ENCODE data around the gene AFF3. TPM values are rescaled to one million over a fixed set of nuclear protein-coding genes. Genes with fewer than 3 reads are reported as not detected.

AFF3 gene
- total and polyA plus RNA-seq, 2 of the 13 experiments (the other 11 are each of a cell fraction or from before 2014, with no cell fraction given) = not detected

- no peak for TF ChIP-seq ZNF281 (CRISPR knock-in tag; IDR thresholded peaks at IDR 0.05; ENCODE audit: borderline replicate concordance)
- TF ChIP-seq NFYB (CRISPR knock-in tag; IDR thresholded peaks at IDR 0.05) = no peak
- no peak for TF ChIP-seq PAWR (CRISPR knock-in tag; IDR thresholded peaks at IDR 0.05; ENCODE audit: borderline replicate concordance)
- TF ChIP-seq ZNF496 (CRISPR knock-in tag; IDR thresholded peaks at IDR 0.05; ENCODE audit: insufficient replicate concordance) = no peak
- TF ChIP-seq ZNF766 (CRISPR knock-in tag; IDR thresholded peaks at IDR 0.05; ENCODE audit: borderline replicate concordance) = no peak
- no peak for TF ChIP-seq ZNF543 (CRISPR knock-in tag; IDR thresholded peaks at IDR 0.05)
Measured at GRCh38 chr2:99864561-99865553, 277.5 kb downstream of the AFF3 start (continued).

GRCh38 chr2:99863903-99864270, 278.5 kb downstream of the AFF3 start:
- ChIA-PET CTCF (ENCODE audit: low intra/inter-chr PET ratio, low total read pairs) (no interaction called here), POLR2A (no interaction called here)
- no peaks in the 10 kb centered on the region for H3K4me1 ChIP-seq (ENCODE audit: insufficient read depth, low read length)
- ATAC-seq (no peak), DNase-seq (ENCODE audit: low spot score) (no peak), FAIRE-seq (no peak)
- H2AFZ ChIP-seq (ENCODE audit: low read length) = no peak overlapping the region
- no peak overlapping the region for H3K9ac ChIP-seq (ENCODE audit: insufficient read depth, low read depth, low read length)
- in situ Hi-C loops (cut with HindIII; ENCODE audit: extremely low pct_ligation_motif_present, low pct_unique_long_range_greater_than_20kb) = no loop called here
- no peaks in the 10 kb centered on the region for H3K79me2 ChIP-seq (ENCODE audit: insufficient read depth, low read length)
- no peaks in the 10 kb centered on the region for H4K20me1 ChIP-seq (ENCODE audit: insufficient read depth, low read length)
- intact Hi-C loops (cut with micrococcal nuclease; ENCODE audit: unreplicated experiment) = no loop called here
- H3K36me3 ChIP-seq (replicated peaks in 1 of 2; ENCODE audit: control insufficient read depth in 1 of 2, insufficient read depth in 2 of 2, low read length in 2 of 2) = no peaks in the 10 kb centered on the region
- no peak overlapping the region for H3K4me3 ChIP-seq (replicated peaks in 1 of 3; ENCODE audit: insufficient read depth in 1 of 3, low read depth in 2 of 3, low read length in 3 of 3)
- H3K27me3 ChIP-seq (ENCODE audit: control insufficient read depth in 1 of 2, insufficient read depth in 2 of 2, low read length in 2 of 2) = no peaks in the 10 kb centered on the region
- BruUV-seq (replicated peaks) = no TSS peak
- H3K4me2 ChIP-seq (ENCODE audit: low read depth, low read length) = no peak overlapping the region
- H3K9me3 ChIP-seq (ENCODE audit: low read length) = no peaks in the 10 kb centered on the region
- WGBS (ENCODE audit: low lambda C conversion rate) = 5% methylated on average over 2 of the region's 2 CpGs
- no peak overlapping the region for H3K27ac ChIP-seq (ENCODE audit: extremely low read length, insufficient read depth, low read length)
- no peak for TF ChIP-seq ZFP41 (CRISPR knock-in tag; IDR thresholded peaks at IDR 0.05; ENCODE audit: borderline replicate concordance)
- TF ChIP-seq ZNF512 (CRISPR knock-in tag; IDR thresholded peaks at IDR 0.05) = no peak
- TF ChIP-seq ZFP90 (CRISPR knock-in tag; IDR thresholded peaks at IDR 0.05; ENCODE audit: borderline replicate concordance) = no peak
- no peak for TF ChIP-seq ZBED4 (CRISPR knock-in tag; IDR thresholded peaks at IDR 0.05; ENCODE audit: borderline replicate concordance)

Measured in HepG2 (cell line).